ENCODE data around the gene MSH4.
A peak's percentile ranks its signal among the peaks of the same experiment; 100 is the strongest.

The MSH4 gene

DNA sequence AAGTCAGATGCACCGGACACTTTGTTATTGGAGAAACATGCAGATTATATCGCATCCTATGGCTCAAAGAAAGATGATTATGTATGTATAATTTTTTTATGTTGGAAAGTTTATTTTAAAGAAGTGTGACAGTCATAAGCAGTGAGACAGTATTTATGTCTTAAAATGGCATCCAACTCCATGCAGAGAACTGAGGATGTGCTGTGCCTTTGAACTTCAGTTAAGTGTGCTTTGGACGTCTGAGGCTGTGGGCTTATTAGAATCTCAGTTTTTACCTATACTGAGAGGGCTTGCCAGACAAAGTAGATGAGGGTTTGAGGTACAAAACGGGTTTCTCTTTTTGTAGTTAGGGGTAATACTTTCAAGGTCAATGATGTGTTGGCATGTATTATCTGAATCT, 9.2 kb upstream of the MSH4 start:
- no peak for DNase-seq (ENCODE audit: low read depth)
- peak overlapping the region; percentile 99 for H3K4me3 ChIP-seq (ENCODE audit: control insufficient read depth, low read depth, low read length)

DNA sequence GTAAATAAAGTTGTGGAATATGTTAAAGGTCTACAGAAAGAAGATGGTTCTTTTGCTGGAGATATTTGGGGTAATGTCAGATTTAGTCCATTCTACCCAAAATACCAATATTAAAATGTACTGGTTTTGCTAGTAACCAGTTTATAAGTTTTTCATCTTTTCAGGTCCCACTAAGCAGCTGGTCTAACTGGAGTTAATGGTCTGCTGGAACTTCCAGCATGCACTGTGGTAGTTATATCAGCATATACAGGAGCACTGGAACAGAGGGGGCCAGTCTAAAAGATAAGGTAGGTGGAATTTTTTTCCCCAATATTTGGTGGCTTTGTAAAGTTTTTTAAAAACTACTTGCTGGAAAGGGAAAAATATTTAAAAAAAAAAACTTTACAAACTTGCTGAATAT, 6.7 kb upstream of the MSH4 start:
- peak overlapping the region; percentile 99 for H3K4me3 ChIP-seq (ENCODE audit: control insufficient read depth, low read depth, low read length)
- TF ChIP-seq, protein P1, sequence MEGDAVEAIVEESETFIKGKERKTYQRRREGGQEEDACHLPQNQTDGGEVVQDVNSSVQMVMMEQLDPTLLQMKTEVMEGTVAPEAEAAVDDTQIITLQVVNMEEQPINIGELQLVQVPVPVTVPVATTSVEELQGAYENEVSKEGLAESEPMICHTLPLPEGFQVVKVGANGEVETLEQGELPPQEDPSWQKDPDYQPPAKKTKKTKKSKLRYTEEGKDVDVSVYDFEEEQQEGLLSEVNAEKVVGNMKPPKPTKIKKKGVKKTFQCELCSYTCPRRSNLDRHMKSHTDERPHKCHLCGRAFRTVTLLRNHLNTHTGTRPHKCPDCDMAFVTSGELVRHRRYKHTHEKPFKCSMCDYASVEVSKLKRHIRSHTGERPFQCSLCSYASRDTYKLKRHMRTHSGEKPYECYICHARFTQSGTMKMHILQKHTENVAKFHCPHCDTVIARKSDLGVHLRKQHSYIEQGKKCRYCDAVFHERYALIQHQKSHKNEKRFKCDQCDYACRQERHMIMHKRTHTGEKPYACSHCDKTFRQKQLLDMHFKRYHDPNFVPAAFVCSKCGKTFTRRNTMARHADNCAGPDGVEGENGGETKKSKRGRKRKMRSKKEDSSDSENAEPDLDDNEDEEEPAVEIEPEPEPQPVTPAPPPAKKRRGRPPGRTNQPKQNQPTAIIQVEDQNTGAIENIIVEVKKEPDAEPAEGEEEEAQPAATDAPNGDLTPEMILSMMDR (conservative IDR thresholded peaks at IDR 0.05; ENCODE audit: control insufficient read depth, insufficient read depth, low read depth, low read length), result no peak
- no peak for DNase-seq (ENCODE audit: low read depth)

More for the DNA sequence above, 9.2 kb upstream of the MSH4 start:
- TF ChIP-seq, protein P1 (conservative IDR thresholded peaks at IDR 0.05; ENCODE audit: control insufficient read depth, insufficient read depth, low read depth, low read length), result no peak

GRCh38 chr1:75791022-75791421, 5.7 kb upstream of the MSH4 start:
- DNase-seq (ENCODE audit: low read depth), result peak; percentile 60
- no peak overlapping the region for H3K4me3 ChIP-seq (ENCODE audit: control insufficient read depth, low read depth, low read length)
- TF ChIP-seq, protein P1 (conservative IDR thresholded peaks at IDR 0.05; ENCODE audit: control insufficient read depth, insufficient read depth, low read depth, low read length), result no peak

DNA sequence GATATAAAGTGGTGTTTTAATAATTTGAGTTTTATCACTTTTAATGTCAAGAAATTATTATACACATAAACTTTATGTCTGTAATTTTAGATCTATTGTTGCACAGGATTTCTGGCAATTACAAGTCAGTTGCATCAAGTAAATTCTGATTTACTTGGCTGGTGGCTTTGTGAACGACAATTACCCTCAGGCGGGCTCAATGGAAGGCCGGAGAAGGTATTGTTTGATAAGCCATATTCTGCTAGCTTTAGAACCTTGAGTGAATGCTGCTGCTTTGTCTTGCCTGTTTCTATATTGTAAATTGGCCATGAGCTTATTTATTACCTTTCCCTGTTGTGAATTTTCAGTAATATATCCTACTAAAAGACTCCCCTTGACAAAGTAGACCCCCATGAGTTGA, 4.6 kb upstream of the MSH4 start:
- TF ChIP-seq, protein P1 (conservative IDR thresholded peaks at IDR 0.05; ENCODE audit: control insufficient read depth, insufficient read depth, low read depth, low read length), result no peak
- H3K4me3 ChIP-seq (ENCODE audit: control insufficient read depth, low read depth, low read length), result no peak overlapping the region
- DNase-seq (ENCODE audit: low read depth), result no peak

DNA sequence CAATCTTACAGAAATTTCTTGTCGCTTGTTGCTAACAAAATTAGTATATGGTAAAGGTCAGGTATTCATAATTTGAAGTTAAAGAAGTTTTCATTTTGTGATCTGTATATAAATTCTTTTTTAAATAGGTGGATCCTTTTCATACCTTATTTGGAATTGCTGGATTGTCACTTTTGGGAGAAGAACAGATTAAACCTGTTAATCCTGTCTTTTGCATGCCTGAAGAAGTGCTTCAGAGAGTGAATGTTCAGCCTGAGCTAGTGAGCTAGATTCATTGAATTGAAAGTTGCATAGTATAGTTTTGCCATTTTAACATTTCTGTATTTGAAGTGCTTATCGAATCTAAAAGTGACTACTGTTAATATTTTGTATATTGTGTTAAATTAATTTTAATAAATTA, 2.3 kb upstream of the MSH4 start:
- no peak overlapping the region for H3K4me3 ChIP-seq (ENCODE audit: control insufficient read depth, low read depth, low read length)
- TF ChIP-seq, protein P1 (conservative IDR thresholded peaks at IDR 0.05; ENCODE audit: control insufficient read depth, insufficient read depth, low read depth, low read length), result no peak
- no peak for DNase-seq (ENCODE audit: low read depth)

DNA sequence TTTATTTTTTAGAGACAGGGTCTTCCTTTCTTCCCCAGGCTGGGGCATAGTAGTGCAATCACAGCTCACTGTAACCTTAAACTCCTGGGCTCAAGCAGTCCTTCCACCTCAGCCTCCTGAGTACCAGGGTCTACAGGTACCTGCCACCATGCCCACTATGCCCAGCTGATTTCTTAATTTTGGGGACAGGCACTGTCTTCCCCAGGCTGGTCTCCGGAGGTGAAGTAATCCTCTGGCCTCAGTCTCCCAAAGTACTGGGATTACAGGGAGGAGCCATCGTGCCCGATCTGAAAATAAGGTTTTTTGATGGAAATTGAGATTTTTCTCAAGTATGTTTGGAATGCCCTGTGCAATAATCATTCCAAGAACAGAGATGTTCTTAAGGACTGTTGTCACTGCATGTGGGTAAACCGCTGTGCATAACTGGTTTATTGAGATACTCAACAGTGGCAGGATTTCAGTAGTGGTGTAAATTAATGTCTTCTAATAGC, 934 bp upstream of the MSH4 start:
- TF ChIP-seq, protein P1 (conservative IDR thresholded peaks at IDR 0.05; ENCODE audit: control insufficient read depth, insufficient read depth, low read depth, low read length), result no peak
- H3K4me3 ChIP-seq (ENCODE audit: control insufficient read depth, low read depth, low read length), result no peak overlapping the region
- DNase-seq (ENCODE audit: low read depth), result no peak

DNA sequence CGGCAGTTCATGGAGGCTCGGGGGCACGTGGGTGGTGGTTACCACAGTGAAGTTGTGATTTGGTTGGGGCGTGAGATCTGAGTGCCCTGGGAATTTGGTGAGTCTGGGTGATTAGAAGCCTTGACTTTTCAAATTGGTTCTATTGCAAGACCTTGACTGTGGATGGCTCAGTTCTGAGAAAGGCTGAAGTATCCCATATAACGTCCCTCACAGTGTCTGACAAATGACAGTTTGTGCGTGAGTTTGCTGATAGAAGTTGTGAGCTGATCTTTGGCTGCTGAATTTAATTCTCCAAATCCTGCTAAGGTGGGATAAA, 549 bp downstream of the MSH4 start:
- no peak for DNase-seq (ENCODE audit: low read depth)
- TF ChIP-seq, protein P1 (conservative IDR thresholded peaks at IDR 0.05; ENCODE audit: control insufficient read depth, insufficient read depth, low read depth, low read length), result no peak
- no peak overlapping the region for H3K4me3 ChIP-seq (ENCODE audit: control insufficient read depth, low read depth, low read length)
